Right lobe of liver (tissue), 4 donors: ENCODE data around the gene UQCC5.

Experiments
- POLR2A ChIP-seq: fragments of 450-650 bp; IDR thresholded peaks from one replicate; pipeline ENCODE4 v1.6.1; 2017; ENCODE audit warnings: antibody characterized with exemption, mild to moderate bottlenecking
- TF ChIP-seq, protein P1 (sequence below), 4 donors: fragments of 200-600 bp in 3 of 4; fragments of 450-650 bp in 1 of 4; IDR thresholded peaks; one replicate each; pipeline versions ENCODE4 v1.5.1 to v1.8.0; 2016 to 2022; ENCODE audit warnings: antibody characterized with exemption in 4 of 4, mild to moderate bottlenecking in 2 of 4
- donor health status: DM: no; HTN: no; CAD: no.
- donor health status: DM: no; HTN: no; CAD: no.
- donor health status: DM: no; HTN: yes; CAD: no.

DNA sequence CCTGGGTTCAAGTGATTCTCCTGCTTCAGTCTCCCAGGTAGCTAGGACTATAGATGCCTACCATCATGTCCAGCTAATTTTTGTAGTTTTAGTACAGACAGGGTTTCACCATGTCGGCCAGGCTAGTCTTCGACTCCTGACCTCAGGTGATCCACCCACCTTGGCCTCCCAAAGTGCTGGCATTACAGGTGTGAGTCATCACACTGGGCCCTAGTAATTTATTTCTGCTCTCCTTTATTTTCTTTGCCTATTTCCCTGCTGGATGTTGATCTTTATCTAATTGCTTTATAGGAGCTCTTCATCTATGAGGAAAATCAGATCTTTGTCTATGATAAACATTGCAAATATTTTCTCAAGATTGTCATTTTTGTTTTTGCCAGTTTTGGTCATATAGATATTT is 31.7 kb downstream of the UQCC5 start:
- no peak for TF ChIP-seq POLR2A
- TF ChIP-seq, protein P1, sequence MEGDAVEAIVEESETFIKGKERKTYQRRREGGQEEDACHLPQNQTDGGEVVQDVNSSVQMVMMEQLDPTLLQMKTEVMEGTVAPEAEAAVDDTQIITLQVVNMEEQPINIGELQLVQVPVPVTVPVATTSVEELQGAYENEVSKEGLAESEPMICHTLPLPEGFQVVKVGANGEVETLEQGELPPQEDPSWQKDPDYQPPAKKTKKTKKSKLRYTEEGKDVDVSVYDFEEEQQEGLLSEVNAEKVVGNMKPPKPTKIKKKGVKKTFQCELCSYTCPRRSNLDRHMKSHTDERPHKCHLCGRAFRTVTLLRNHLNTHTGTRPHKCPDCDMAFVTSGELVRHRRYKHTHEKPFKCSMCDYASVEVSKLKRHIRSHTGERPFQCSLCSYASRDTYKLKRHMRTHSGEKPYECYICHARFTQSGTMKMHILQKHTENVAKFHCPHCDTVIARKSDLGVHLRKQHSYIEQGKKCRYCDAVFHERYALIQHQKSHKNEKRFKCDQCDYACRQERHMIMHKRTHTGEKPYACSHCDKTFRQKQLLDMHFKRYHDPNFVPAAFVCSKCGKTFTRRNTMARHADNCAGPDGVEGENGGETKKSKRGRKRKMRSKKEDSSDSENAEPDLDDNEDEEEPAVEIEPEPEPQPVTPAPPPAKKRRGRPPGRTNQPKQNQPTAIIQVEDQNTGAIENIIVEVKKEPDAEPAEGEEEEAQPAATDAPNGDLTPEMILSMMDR (IDR thresholded peaks at IDR 0.05) = no peak
